HEK293T (cell line): ENCODE measurements around the gene TP63.

ENCODE experiments used
- CTCF ChIA-PET: fragments of 350-600 bp; formaldehyde crosslinking; extraction: SDS; loops from one replicate; lab custom pipeline; 2021; ENCODE audit warnings: antibody characterized with exemption, inconsistent platforms; lab: Yijun Ruan, JAX
- POLR2A ChIA-PET: fragments of 350-600 bp; formaldehyde crosslinking; extraction: SDS; loops from one replicate; lab custom pipeline; 2020; ENCODE audit warnings: antibody characterized with exemption, inconsistent platforms; lab: Yijun Ruan, JAX
- DNase-seq: peaks from one replicate; pipeline ENCODE4 v3.0.0; 2012; ENCODE audit warnings: mixed read lengths; ENCODE audit errors: extremely low spot score
- ARNT ChIP-seq: fragments of 450-650 bp; IDR thresholded peaks from 2 replicates; pipeline ENCODE4 v1.6.1; 2017; ENCODE audit warnings: mild to moderate bottlenecking
- BHLHE40 ChIP-seq: fragments of 450-650 bp; IDR thresholded peaks from 2 replicates; pipeline ENCODE4 v1.6.1; 2016; ENCODE audit warnings: mild to moderate bottlenecking, moderate library complexity, borderline replicate concordance
- CTBP1 ChIP-seq: fragments of 450-650 bp; IDR thresholded peaks from 2 replicates; pipeline ENCODE4 v1.6.1; 2016; ENCODE audit warnings: borderline replicate concordance
- ELF4 ChIP-seq: fragments of 450-650 bp; IDR thresholded peaks from 2 replicates; pipeline ENCODE4 v1.6.1; 2017; ENCODE audit warnings: antibody characterized with exemption
- FOXA1 ChIP-seq: fragments of 450-650 bp; IDR thresholded peaks from 2 replicates; pipeline ENCODE4 v1.6.1; 2016; ENCODE audit warnings: mild to moderate bottlenecking
- FOXK2 ChIP-seq: fragments of 450-650 bp; IDR thresholded peaks from 2 replicates; pipeline ENCODE4 v1.6.1; 2016; ENCODE audit warnings: mild to moderate bottlenecking
- FOXM1 ChIP-seq: fragments of 450-650 bp; IDR thresholded peaks from 2 replicates; pipeline ENCODE4 v1.6.1; 2017; ENCODE audit warnings: mild to moderate bottlenecking, borderline replicate concordance
- HDGF ChIP-seq: fragments of 450-650 bp; IDR thresholded peaks from 2 replicates; pipeline ENCODE4 v1.6.1; 2017; ENCODE audit warnings: antibody characterized with exemption, borderline replicate concordance
- L3MBTL2 ChIP-seq: fragments of 450-650 bp; conservative IDR thresholded peaks from 2 replicates; pipeline ENCODE4 v1.6.1; 2016; ENCODE audit warnings: mild to moderate bottlenecking
- LEF1 ChIP-seq: fragments of 450-650 bp; IDR thresholded peaks from 2 replicates; pipeline ENCODE4 v1.6.1; 2017; ENCODE audit warnings: mild to moderate bottlenecking, borderline replicate concordance
- NFRKB ChIP-seq: fragments of 450-650 bp; IDR thresholded peaks from 2 replicates; pipeline ENCODE4 v1.6.1; 2016; ENCODE audit warnings: mild to moderate bottlenecking, moderate library complexity
- PKNOX1 ChIP-seq: fragments of 450-650 bp; IDR thresholded peaks from 2 replicates; pipeline ENCODE4 v1.6.1; 2016
- SP1 ChIP-seq: fragments of 450-650 bp; IDR thresholded peaks from 2 replicates; pipeline ENCODE4 v1.6.1; 2017
- SUZ12 ChIP-seq: fragments of 450-650 bp; IDR thresholded peaks from 2 replicates; pipeline ENCODE4 v1.6.1; 2016; ENCODE audit warnings: mild to moderate bottlenecking
- TARDBP ChIP-seq: fragments of 450-650 bp; IDR thresholded peaks from 2 replicates; pipeline ENCODE4 v1.6.1; 2016
- ZNF384 ChIP-seq: fragments of 450-650 bp; IDR thresholded peaks from 2 replicates; pipeline ENCODE4 v1.6.1; 2016

TP63 gene

GRCh38 chr3:189631373-189631408 is at the start of gene TP63:
TSS of gene TP63 (plus strand) at chr3:189631389. CDS start at chr3:189631516, 127 bp downstream.
- CTCF ChIA-PET, result no interaction called here
- POLR2A ChIA-PET, result no interaction called here
- no peak for DNase-seq
- no peak for TF ChIP-seq PKNOX1
- no peak for TF ChIP-seq ARNT
- TF ChIP-seq FOXK2, result no peak
- no peak for TF ChIP-seq LEF1
- no peak for TF ChIP-seq BHLHE40
- no peak for TF ChIP-seq HDGF
- TF ChIP-seq NFRKB, result no peak

GRCh38 chr3:189582179-189582578 is 49.0 kb upstream of the TP63 start:
- ChIA-PET POLR2A (no interaction called here), CTCF (no interaction called here)
- TF ChIP-seq NFRKB, result no peak
- TF ChIP-seq PKNOX1, result no peak
- TF ChIP-seq ARNT, result no peak
- TF ChIP-seq SUZ12, result no peak
- DNase-seq, result no peak

GRCh38 chr3:189584645-189585044 is 46.5 kb upstream of the TP63 start:
- TF ChIP-seq FOXM1 (no peak), ELF4 (no peak), L3MBTL2 (no peak), FOXA1 (no peak), PKNOX1 (no peak), SUZ12 (no peak), CTBP1 (no peak), NFRKB (no peak), BHLHE40 (no peak), ARNT (no peak), HDGF (no peak), LEF1 (no peak)
- ChIA-PET CTCF (interaction anchor here (0.8 kb wide), 1 partner anchor 380 kb away, joined by 3 read pairs; no protein-coding TSS in a partner anchor), POLR2A (no interaction called here)

GRCh38 chr3:189586941-189587663 is 44.1 kb upstream of the TP63 start:
- DNase-seq, result no peak
- TF ChIP-seq ELF4 (no peak), FOXM1 (no peak), PKNOX1 (no peak), LEF1 (no peak), ZNF384 (no peak), BHLHE40 (no peak), L3MBTL2 (no peak)
- ChIA-PET CTCF (no interaction called here), POLR2A (no interaction called here)

More at GRCh38 chr3:189584645-189585044, 46.5 kb upstream of the TP63 start:
- DNase-seq, result no peak

DNA sequence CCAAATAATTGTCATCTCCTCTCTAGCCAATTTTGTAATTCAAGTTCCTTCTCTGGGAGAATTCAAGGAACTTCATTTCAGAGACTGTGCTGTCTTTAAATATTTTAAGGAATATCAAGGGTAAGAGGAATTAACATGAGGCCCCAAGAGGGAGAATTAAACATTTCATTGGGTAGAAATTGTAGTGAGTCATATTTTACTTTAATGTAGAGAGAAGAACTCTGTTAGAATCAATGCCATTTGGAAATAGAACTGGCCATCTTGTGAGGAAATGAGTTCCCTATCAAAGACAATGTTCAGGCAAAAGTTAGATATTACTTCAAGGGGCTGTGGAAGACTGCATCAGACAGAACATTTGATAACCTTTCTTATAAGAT is 43.5 kb upstream of the TP63 start:
- DNase-seq, result no peak
- ChIA-PET POLR2A (no interaction called here), CTCF (no interaction called here)
- TF ChIP-seq FOXK2, result no peak
- no peak for TF ChIP-seq BHLHE40
- TF ChIP-seq L3MBTL2, result no peak
- no peak for TF ChIP-seq FOXM1
- TF ChIP-seq ELF4, result no peak
- TF ChIP-seq PKNOX1, result no peak
- no peak for TF ChIP-seq CTBP1
- TF ChIP-seq FOXA1, result no peak
- TF ChIP-seq SP1, result no peak
- TF ChIP-seq ZNF384, result no peak
- no peak for TF ChIP-seq NFRKB
- no peak for TF ChIP-seq LEF1
- TF ChIP-seq HDGF, result no peak
- no peak for TF ChIP-seq ARNT
- no peak for TF ChIP-seq TARDBP

DNA sequence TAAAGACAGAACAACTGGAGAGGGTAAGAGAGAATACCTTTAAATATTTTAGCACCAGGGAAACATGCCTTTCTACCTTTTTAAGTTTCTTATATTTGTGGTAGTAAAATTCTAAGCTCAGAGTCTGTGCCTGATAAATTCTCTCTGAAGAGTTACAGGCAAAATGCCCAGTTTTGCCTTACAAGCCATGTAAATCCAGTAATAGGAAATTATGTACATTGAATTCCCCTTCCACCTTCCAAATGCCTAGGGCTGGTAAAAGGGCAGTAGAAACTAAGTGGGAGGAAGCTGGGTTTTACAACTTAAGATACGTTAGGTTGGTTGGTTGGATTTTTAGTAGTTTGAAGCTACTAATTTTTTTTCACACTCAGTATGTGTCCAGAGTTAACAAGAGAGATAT is 43.1 kb upstream of the TP63 start:
- no peak for DNase-seq
- TF ChIP-seq FOXA1 (no peak), L3MBTL2 (no peak), FOXM1 (no peak), FOXK2 (no peak), ZNF384 (no peak), HDGF (no peak), SUZ12 (no peak), NFRKB (no peak), TARDBP (no peak), BHLHE40 (no peak), ARNT (no peak), ELF4 (no peak)
- ChIA-PET CTCF (no interaction called here), POLR2A (no interaction called here)
